Fibroblast of skin of abdomen (primary cell): Measurements from ENCODE around the gene RRAD.

Source experiments
- DNase-seq: peaks from one replicate; pipeline ENCODE4 v3.0.0-alpha.2; 2013

Gene RRAD

DNA sequence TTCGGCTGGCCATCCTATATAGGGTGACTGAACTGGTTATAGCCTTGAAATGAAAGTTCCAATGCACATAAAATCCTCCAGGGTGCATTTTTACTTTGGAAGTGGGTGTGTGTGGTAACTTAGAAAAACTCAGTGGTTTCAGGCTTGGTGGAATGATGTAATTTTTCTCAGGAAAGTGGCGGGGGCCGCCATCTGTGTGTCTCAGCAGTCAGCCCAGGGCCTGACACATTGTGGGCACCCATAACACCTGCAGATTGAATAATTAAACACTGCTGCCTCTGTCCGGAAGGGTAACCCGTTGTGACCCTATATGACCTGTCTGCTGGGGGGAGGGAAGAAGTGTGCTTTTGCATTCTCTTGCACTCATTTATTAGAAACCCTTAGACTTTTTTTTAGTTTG, 47.3 kb downstream of the RRAD start:
- DNase-seq = peak; percentile 42

DNA sequence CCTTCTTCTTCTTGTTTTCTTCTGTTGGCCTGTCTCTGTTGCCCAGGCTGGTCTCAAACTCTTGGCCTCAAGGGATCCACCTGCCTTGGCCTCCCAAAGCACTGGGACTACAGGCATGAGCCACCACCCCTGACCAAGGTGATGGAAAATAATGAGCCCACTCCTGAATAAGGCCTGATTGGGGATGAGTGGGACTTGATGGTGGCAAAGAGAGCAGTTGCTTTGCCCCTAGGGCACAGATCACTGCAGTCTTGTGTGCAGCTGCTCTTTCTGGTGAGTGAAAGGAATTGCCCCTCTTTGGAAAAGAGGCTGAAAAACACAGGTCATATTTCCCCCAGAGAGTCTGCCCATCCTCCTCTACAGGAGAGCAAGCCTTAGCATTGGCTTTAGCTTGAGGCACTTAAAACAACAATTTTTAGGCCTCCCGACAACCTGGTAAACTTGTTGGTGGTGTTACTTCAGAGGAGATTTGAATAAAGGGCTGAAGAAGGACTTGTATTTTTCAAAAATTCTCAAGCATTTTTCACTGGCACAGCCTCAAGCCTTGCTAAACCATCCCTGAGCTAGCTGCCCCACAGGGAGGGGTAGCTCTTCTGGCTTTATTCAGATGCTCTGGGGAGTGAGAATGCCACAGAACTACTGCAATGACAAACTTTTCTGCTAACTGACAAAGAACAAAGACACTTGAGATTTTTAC, 51.1 kb downstream of the RRAD start:
- DNase-seq = peak; percentile 40

DNA sequence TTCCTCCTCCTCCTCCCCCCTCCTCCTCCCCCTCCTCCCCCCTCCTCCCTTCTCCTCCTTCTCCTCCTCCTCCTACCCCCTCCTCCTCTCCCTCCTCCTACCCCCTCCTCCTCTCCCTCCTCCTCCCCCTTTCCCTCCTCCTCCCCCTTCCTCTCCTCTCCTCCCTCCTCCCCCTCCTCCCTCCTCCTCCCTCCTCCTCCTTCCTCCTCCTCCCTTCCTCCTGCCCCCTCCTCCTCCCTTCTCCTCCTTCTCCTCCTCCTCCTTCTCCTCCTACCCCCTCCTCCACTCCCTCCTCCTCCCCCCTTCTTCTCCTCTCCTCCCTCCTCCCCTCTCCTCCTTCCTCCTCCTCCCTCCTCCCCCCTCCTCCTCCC, 51.7 kb downstream of the RRAD start:
- no peak for DNase-seq

DNA sequence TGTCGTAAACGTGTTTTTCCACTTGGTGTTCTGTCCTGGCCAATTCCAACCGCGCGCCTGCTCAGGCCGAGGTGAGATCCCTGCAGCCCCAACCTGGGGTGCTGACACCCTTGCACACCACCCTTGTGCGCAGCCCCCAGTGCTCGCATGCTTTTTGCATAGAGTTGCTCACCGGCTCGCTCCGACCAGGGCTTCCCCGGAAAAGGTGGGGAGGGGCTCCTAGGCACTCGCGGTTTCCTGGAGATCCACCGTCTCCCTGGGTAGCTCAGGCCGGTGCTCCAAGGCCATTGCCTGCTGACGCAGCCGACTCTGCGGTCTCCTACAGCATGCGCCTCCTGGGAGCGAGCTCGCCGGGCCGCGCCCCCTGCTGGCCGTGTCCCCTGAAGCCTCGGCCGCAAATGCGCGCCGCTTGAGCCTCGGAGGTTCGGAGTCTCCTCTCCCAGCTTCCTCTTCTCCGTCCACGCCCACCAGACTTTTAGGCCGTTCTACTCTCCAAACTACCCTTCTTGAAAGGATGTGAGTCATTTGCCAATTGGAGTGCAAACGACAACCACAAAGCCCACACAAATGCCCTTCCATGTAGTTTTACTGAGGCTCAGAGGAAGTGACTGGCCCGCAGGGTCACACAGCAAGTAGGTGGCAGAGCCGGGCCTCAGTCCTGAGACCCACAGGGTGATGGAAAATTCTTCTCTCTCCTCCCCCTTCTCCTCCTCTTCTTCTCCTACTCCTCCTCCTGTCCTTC, 52.2 kb downstream of the RRAD start:
- peak; percentile 99 for DNase-seq

DNA sequence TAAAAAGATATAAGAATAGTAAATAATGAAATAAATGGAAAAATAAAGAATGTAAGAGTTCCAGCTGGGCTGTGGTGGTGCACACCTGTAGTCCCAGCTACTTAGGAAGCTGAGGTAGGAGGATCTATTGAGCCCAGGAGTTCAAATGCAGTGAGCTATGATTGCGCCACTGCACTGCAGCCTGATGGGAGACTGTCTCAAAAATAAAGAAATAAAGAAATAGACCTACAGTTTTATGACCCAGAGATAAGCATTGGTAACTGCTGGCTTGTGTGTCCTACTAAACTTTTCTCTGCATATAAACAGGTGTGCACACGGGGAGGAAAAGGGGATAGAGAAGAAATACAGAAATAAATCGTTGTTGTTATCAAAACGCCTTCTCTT, 52.8 kb downstream of the RRAD start:
- DNase-seq = no peak

DNA sequence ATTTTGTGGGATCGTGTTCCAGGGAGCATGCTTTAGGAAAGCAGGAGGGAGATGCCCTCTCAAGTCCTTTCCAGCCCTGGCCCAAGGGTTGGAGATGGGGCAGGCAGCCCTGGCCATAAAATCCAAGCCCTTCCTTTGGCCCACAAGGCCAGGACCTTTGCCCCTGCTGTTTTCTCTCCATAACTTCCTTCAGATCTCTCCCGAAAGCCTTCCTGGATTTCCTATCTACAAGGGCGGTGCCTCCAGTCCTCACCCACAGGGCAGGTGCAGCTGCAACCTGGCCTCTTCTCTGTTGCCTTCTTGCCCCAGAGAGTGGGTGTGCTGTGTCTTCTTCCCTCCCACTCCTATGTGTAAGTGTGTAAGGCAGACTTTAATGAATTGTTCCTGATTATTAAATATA, 53.5 kb downstream of the RRAD start:
- DNase-seq = no peak
